HepG2 (cell line): ENCODE measurements around the gene PA2G4. TPM values are rescaled to one million over a fixed set of nuclear protein-coding genes. Genes with fewer than 3 reads are reported as not detected.

Experiments
- CERS6 ChIP-seq: sonication (generic); formaldehyde crosslinking; IDR thresholded peaks from 2 replicates; pipeline ENCODE4 v1.5.0; 2020; ENCODE audit warnings: missing genetic modification reagents
- CSRNP2 ChIP-seq: sonication (generic); formaldehyde crosslinking; conservative IDR thresholded peaks from 2 replicates; pipeline ENCODE4 v1.8.0; 2022; ENCODE audit warnings: low read depth, missing genetic modification reagents
- ERF ChIP-seq: IDR thresholded peaks from 2 replicates; pipeline ENCODE4 v1.6.1; 2018; ENCODE audit warnings: missing biosample characterization, missing genetic modification reagents
- FOSL1 ChIP-seq: sonication (generic); formaldehyde crosslinking; IDR thresholded peaks from 2 replicates; pipeline ENCODE4 v1.9.0; 2021; ENCODE audit warnings: missing genetic modification reagents, borderline replicate concordance
- FOXO1 ChIP-seq: sonication (generic); formaldehyde crosslinking; IDR thresholded peaks from 2 replicates; pipeline ENCODE4 v1.4.0; 2020; ENCODE audit warnings: missing genetic modification reagents
- HNRNPH1 ChIP-seq: fragments of 200-400 bp; formaldehyde crosslinking; optimal IDR thresholded peaks from 2 replicates; pipeline ENCODE3; 2017; ENCODE audit warnings: mild to moderate bottlenecking, low read depth, low read length
- NBN ChIP-seq: fragments of 450-650 bp; conservative IDR thresholded peaks from 2 replicates; pipeline ENCODE4 v1.6.1; 2017
- PCBP2 ChIP-seq: fragments of 200-400 bp; formaldehyde crosslinking; optimal IDR thresholded peaks from 2 replicates; pipeline ENCODE3; 2018; ENCODE audit warnings: low read length, low read depth; ENCODE audit not compliant: poor library complexity, severe bottlenecking
- ZNF136 ChIP-seq: sonication (generic); formaldehyde crosslinking; IDR thresholded peaks from 2 replicates; pipeline ENCODE4 v1.8.1; 2022; ENCODE audit warnings: low read depth, mild to moderate bottlenecking, moderate library complexity, missing genetic modification reagents
- ZNF335 ChIP-seq: sonication (generic); formaldehyde crosslinking; IDR thresholded peaks from 2 replicates; pipeline ENCODE4 v1.4.0; 2020; ENCODE audit warnings: missing genetic modification reagents
- ZNF407 ChIP-seq: sonication (generic); formaldehyde crosslinking; IDR thresholded peaks from one replicate; pipeline ENCODE4 v1.5.1; 2020; ENCODE audit warnings: mild to moderate bottlenecking, missing genetic modification reagents; ENCODE audit errors: not compliant biosample characterization
- ZNF432 ChIP-seq: sonication (generic); formaldehyde crosslinking; IDR thresholded peaks from 2 replicates; pipeline ENCODE4 v1.5.0; 2020; ENCODE audit warnings: missing genetic modification reagents, mild to moderate bottlenecking, borderline replicate concordance
- ZNF549 ChIP-seq: sonication (generic); formaldehyde crosslinking; IDR thresholded peaks from 2 replicates; pipeline ENCODE4 v1.5.0; 2020; ENCODE audit warnings: missing genetic modification reagents
- ZNF644 ChIP-seq: IDR thresholded peaks from 2 replicates; pipeline ENCODE4 v1.6.1; 2016; ENCODE audit warnings: low read depth
- ZNF780A ChIP-seq: sonication (generic); formaldehyde crosslinking; IDR thresholded peaks from 2 replicates; pipeline ENCODE4 v1.8.0; 2022; ENCODE audit warnings: mild to moderate bottlenecking, missing genetic modification reagents, moderate library complexity
- ZNF816 ChIP-seq: sonication (generic); formaldehyde crosslinking; IDR thresholded peaks from 2 replicates; pipeline ENCODE4 v1.8.0; 2022; ENCODE audit warnings: missing genetic modification reagents, mild to moderate bottlenecking, borderline replicate concordance
- polyA plus RNA-seq, 8 experiments: library from polyadenylated mRNA; depleted of rRNA in 3 of 8; stranded (reverse) in 7 of 8; unstranded in 1 of 8; fragments of >200 nt; fragmentation: Illumina TruSeq in 4 of 8; extraction: Trizol in 4 of 8; gene quantifications; 2 replicates each; pipeline versions ENCODE4 v1.2.1 to v1.2.3, GENCODE V29; 2011 to 2016; ENCODE audit warnings: low read depth in 4 of 8, missing spikeins in 1 of 8, mixed read lengths in 1 of 8; ENCODE audit not compliant: insufficient read depth in 1 of 8
- total RNA-seq, 5 experiments: library from RNA; depleted of rRNA; stranded (reverse); fragments of >200 nt; fragmentation: Illumina TruSeq; extraction: Trizol; gene quantifications; 2 replicates each; pipeline ENCODE4 v1.2.3, GENCODE V29; 2016; ENCODE audit warnings: low read depth in 1 of 5
- TF ChIP-seq, protein P1 (sequence below): sonication (generic); formaldehyde crosslinking; IDR thresholded peaks from 2 replicates; pipeline ENCODE4 v1.9.0; 2021; ENCODE audit warnings: missing genetic modification reagents, mild to moderate bottlenecking, borderline replicate concordance

PA2G4 gene
- total and polyA plus RNA-seq, 2 of the 13 experiments (the other 11 are each of a cell fraction or from before 2014, with no cell fraction given): 147 to 240 TPM

- TF ChIP-seq ZNF549 (CRISPR knock-in tag) (no peak), CERS6 (no peak), ZNF816 (CRISPR knock-in tag) (0 out of 2 replicates have a peak, but pooled peaks have one; percentile 47), PCBP2 (no peak), FOXO1 (CRISPR knock-in tag) (no peak), CSRNP2 (CRISPR knock-in tag) (peak; percentile 32; the same call in 1 of the 2 replicates), ZNF335 (peak; percentile 99), ZNF780A (CRISPR knock-in tag) (peak; percentile 61; the same call in 1 of the 2 replicates), ZNF407 (CRISPR knock-in tag) (peak; percentile 93), ZNF432 (CRISPR knock-in tag) (no peak), NBN (no peak), FOSL1 (CRISPR knock-in tag) (no peak), ERF (peak; percentile 90), ZNF136 (CRISPR knock-in tag) (peak; percentile 92; the same call in 1 of the 2 replicates), ZNF644 (CRISPR knock-in tag) (no peak), HNRNPH1 (no peak)
- TF ChIP-seq, protein P1, sequence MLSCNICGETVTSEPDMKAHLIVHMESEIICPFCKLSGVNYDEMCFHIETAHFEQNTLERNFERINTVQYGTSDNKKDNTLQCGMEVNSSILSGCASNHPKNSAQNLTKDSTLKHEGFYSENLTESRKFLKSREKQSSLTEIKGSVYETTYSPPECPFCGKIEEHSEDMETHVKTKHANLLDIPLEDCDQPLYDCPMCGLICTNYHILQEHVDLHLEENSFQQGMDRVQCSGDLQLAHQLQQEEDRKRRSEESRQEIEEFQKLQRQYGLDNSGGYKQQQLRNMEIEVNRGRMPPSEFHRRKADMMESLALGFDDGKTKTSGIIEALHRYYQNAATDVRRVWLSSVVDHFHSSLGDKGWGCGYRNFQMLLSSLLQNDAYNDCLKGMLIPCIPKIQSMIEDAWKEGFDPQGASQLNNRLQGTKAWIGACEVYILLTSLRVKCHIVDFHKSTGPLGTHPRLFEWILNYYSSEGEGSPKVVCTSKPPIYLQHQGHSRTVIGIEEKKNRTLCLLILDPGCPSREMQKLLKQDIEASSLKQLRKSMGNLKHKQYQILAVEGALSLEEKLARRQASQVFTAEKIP (CRISPR knock-in tag): no peak
These were observed at the start of gene PA2G4 (continued) for GRCh38 chr12:56104109-56104814.
